Putamen (tissue), 1 donor: ENCODE measurements around the gene PPP1R13B.
A peak's percentile ranks its signal among the peaks of the same experiment; 100 is the strongest.
"Not testable (repeated sequence)": the region's sequence is repeated elsewhere in the genome, so short reads cannot be mapped to it uniquely, and the experiment has no call there.

ENCODE experiments used
- DNase-seq: peaks from one replicate; pipeline ENCODE4 v3.0.0-alpha.2; 2016; ENCODE audit warnings: low spot score

Gene PPP1R13B

GRCh38 chr14:103832046-103832445, 15.3 kb downstream of the PPP1R13B start:
- DNase-seq = no peak

DNA sequence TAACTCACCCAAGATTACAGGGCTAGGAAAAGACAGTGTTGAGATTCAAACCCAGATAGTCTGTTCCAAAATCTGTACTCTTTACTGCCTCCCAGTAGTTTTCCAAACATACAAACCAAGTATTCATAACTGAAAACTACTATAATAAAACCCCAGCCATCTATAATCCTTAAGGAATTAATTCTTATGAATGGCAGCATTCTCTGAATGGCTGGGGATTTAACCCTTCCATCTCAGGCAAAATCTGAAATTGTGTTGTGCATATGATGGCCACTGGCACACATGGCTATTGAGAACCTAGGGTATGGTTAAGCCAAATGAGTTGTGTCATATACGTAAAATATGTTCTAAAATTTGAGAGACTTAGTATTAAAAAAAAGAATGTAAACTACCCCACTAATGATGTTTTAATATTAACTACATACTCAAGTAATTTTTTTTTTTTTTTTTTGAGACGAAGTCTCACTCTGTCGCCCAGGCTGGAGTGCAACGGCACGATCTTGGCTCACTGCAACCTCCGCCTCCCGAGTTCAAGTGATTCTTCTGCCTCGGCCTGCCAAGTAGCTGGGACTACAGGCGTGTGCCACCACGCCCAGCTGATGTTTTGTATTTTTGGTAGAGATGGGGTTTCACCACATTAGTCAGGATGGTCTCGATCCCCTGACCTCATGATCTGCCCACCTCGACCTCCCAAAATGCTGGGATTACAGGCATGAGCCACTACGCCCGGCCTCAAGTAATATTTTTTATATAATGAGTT, 16.7 kb downstream of the PPP1R13B start:
- no peak for DNase-seq

DNA sequence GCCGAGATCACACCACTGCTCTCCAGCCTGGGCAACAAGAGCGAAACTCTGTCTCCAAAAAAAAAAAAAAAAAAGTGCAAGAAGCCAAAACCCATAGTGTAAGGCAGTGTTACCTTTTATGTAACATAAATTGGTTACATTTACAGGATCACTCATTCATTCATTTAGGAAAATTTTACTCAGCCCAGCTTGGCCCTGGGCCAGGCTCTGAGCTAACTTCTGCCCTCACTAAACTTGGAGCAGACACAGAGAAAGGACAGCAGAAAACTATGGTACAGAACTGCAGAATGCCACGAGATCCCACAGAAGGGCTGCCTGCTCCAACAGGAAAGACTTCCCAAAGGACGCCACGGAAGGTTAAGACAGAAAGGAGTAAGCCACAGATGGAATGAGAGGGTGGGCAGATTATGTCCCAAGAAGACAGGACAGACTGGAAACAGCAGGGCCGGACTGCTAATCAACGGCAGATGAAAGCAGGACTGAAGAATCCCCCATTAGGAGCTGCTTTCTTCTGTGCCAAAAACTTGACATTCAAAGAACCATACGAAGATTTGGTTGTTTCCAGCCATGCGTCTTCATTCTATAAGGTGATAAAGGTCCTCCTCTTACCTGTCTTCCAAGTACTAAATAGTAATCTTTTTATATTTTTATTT, 18.9 kb downstream of the PPP1R13B start:
- DNase-seq = no peak

- no peak for DNase-seq
Observed at GRCh38 chr14:103825101-103825500, 22.3 kb downstream of the PPP1R13B start.

DNA sequence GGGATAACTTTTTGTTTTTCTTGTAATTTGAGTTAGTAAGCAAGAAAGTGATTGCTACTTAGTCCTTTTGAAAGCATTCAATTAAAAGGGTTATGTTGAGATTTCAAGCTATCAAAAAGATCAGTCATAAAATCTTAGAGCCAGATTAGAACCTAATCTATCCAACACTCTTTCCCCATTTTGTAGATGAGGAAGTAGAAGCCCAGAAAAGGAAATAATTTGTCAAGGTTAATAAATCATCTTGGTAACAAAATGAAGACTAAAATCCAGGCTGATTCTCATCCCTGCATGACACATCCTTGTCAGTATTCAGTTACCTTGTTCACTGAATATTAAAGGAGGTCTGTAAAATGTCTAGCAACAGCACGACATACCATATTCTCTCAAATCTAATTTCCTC, 26.5 kb downstream of the PPP1R13B start:
- DNase-seq = no peak

- no peak for DNase-seq
Observed at GRCh38 chr14:103820382-103820781, 27.0 kb downstream of the PPP1R13B start.

DNA sequence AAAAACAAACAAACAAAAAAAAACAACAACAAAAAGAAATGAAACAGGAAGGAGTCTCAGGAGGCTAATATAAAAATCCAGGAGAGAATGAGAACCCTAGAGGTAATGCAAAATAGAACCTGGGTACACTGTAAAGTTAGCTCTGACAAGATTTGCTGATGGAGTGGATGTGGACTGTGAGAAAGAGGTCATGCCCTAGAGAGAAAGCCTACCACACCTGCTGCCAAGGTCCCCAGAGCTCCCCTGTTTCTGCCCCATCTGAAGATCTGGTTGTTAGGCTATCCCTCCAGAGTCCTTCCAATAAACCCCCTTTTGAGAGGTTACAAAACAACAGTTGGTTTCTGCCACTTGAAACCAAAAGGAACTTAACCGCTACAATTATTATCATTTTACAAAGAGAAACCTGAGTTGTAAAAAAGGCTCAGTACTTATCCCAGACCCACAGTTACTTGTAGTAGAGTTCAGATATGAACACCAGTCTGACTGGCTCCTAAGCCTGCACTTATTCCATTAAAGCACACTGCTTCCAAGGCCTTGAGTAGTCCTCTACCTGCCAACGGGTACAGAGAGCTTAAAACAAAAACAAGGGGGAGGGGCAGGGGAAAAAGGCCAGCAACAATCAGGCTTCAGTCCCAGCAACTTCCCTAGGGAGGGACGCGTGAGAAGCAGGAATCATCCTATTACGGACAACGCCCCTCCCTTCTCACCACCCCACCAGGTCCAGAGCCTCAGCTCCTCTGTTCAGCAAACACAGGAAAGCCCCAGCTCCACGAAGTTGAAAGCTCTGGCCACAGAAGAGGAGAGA, 27.7 kb downstream of the PPP1R13B start:
- DNase-seq = no peak

GRCh38 chr14:103818870-103819269, 28.5 kb downstream of the PPP1R13B start:
- no peak for DNase-seq

DNA sequence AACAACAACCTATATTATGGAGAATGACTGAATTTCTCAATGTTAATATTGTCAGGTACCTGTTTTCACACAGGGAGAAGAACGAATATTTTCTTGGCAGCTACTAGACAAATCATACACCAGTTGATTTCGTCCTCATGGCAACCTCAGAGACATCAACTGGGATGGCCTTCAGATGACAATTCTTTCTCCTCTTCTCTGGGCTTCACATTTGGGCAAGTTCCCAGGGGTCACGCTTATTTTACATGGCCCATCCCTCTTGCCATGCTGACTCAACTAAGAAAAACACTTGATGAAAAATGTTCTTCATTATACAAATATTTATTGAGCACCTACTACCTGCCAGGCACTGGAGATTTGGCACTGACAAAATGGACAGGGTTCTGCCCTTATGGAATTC, 29.0 kb downstream of the PPP1R13B start:
- no peak for DNase-seq

GRCh38 chr14:103817595-103817994, 29.8 kb downstream of the PPP1R13B start:
- DNase-seq = no peak

DNA sequence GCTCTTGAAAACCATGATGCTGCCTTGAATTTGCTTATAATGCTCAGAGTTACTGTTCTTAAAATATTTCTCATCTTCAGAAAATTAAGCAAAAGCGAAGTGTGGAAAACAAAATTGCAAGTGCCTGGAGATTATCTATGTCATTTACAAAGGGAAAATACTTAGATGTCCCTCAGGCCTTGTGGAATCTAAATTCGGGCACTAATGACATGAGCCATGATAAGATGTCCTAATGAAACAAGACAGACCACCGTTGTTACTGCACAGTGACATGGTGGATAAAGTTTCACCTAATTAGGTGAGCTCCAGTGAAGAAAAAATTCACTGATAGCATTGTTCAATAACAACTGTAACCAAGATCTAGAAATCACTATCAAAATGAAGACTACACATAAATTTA, 30.4 kb downstream of the PPP1R13B start:
- DNase-seq = no peak

DNA sequence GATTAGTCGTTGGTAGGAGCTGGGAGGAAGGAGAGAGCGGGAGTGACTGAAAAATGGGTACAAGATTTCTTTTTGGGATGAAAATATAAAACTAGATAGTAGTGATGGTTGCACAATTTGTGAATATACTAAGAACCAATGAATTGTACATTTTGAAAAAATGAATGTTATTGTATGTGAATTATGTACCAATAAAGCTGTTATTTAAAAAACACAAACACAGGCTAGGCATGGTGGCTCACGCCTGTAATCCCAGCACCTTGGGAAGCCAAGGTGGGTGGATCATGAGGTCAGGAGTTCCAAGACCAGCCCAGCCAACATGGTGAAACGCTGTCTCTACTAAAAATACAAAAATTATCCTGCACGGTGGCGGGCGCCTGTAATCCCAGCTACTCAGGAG, 32.1 kb downstream of the PPP1R13B start:
- no peak for DNase-seq

- no peak for DNase-seq
Observed at GRCh38 chr14:103811189-103811588, 36.2 kb downstream of the PPP1R13B start.

DNA sequence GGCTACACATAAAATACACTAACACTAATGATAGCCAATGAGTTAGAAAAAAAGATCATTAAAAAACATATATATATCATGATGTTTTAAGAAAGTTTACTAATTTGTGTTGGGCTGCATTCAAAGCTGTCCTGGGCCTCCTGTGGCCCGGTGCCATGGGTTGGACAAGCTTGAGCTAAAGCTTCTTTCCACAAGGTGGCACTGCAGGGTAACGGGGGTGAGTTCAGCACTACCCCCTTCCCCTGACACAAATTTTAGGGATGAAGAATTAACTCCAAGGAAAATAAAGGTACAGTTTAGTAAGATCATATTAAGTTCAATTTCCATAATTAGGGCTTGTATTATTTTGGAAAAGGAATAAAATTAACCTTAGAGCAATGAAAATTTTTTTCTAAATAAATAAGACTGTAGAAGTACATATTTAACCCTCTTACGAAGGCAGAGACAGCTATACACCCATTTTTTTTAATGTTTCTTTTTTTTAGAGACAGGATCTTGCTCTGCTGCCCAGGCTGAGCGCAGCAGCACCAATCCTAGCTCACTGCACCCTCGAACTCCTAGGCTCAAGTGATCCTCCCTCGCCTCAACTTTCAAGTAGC, 38.9 kb downstream of the PPP1R13B start:
- DNase-seq = peak; percentile 42

- no peak for DNase-seq
Observed at GRCh38 chr14:103806805-103807204, 40.6 kb downstream of the PPP1R13B start.

GRCh38 chr14:103805708-103806107, 41.7 kb downstream of the PPP1R13B start:
- DNase-seq = no peak

- DNase-seq = no peak
Observed at GRCh38 chr14:103803661-103804060, 43.7 kb downstream of the PPP1R13B start.

DNA sequence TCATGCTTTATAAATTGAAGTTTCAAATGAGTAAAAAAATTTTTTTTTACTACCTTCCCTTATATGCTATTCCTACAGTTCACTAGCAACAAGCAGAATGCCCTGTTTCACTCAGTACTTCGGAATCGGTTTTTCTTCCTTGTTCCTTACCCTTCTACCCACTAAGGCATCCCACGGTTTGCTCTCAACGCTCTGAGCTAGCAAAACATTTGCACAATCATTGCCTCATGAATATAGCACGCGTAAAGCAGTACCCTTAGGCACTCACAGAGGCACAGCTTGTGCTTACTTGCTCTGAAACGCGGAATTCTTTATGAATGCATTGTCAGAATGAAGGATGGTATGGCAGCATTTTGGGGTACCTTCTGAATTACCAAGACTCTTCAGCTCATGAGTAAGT, 45.0 kb downstream of the PPP1R13B start:
- peak; percentile 66 for DNase-seq

GRCh38 chr14:103801459-103801858, 45.9 kb downstream of the PPP1R13B start:
- DNase-seq = no peak

GRCh38 chr14:103793192-103793591, 54.2 kb downstream of the PPP1R13B start:
- not testable (repeated sequence) for DNase-seq

DNA sequence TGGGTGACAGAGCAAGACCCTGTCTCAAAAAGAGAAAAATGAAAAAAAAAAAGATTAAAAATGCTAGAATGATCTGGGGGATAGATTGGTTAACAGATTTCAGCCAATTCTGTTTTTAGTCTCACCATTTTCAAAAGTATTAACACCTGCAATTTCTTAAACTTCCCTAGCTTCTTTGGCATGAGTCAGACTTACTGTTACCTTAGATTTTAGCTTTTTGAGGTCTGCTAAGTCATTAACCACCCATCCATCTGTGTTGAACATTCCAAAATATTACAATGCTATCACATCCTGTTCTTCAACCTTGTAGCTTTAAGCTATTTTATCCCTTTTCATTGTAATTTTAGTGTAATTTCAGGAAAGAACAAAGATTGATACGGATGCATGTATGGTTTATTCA, 59.3 kb downstream of the PPP1R13B start:
- peak; percentile 7 for DNase-seq

GRCh38 chr14:103782376-103782775, 65.0 kb downstream of the PPP1R13B start:
- DNase-seq = no peak
